Ramos (cell line): ENCODE results near the gene SELL.
"Not testable (repeated sequence)": the region's sequence is repeated elsewhere in the genome, so short reads cannot be mapped to it uniquely, and the experiment has no call there.

Experiments used
- in situ Hi-C: fragments of 300-500 bp; cut with MboI; formaldehyde crosslinking; loops from one replicate; pipeline ENCODE4 v1.14.3; 2022; ENCODE audit warnings: low sequenced_read_pairs; ENCODE audit not compliant: unreplicated experiment

SELL gene

GRCh38 chr1:169711469-169712308 is at the start of gene SELL:
TSS of gene SELL (minus strand) at chr1:169711620. CDS start at chr1:169711498, 122 bp downstream.
- in situ Hi-C loops = no loop called here

- in situ Hi-C loops = no loop called here
Observed at GRCh38 chr1:169759038-169759437, 47.6 kb upstream of the SELL start.

GRCh38 chr1:169753549-169753948 is 42.1 kb upstream of the SELL start:
- in situ Hi-C loops = no loop called here

GRCh38 chr1:169750041-169750440 is 38.6 kb upstream of the SELL start:
- in situ Hi-C loops = no loop called here

- in situ Hi-C loops = no loop called here
Observed at GRCh38 chr1:169746550-169746949, 35.1 kb upstream of the SELL start.

- in situ Hi-C loops = no loop called here
Observed at GRCh38 chr1:169745015-169745861, 33.8 kb upstream of the SELL start.

- in situ Hi-C loops = no loop called here
Observed at GRCh38 chr1:169741666-169742394, 30.4 kb upstream of the SELL start.

GRCh38 chr1:169739980-169740379 is 28.6 kb upstream of the SELL start:
- in situ Hi-C loops = no loop called here

- in situ Hi-C loops = no loop called here
Observed at GRCh38 chr1:169733924-169734323, 22.5 kb upstream of the SELL start, which contains the start of gene SELE. TSS of gene SELE (minus strand) at chr1:169734079. CDS start at chr1:169733612, 467 bp downstream.

- in situ Hi-C loops = no loop called here
Observed at GRCh38 chr1:169731446-169731845, 20.0 kb upstream of the SELL start.

- in situ Hi-C loops = no loop called here
Observed at GRCh38 chr1:169729991-169730390, 18.6 kb upstream of the SELL start.

- in situ Hi-C loops = no loop called here
Observed at GRCh38 chr1:169727307-169727706, 15.9 kb upstream of the SELL start.

GRCh38 chr1:169726851-169727250 is 15.4 kb upstream of the SELL start:
- in situ Hi-C loops = no loop called here

- in situ Hi-C loops = no loop called here
Observed at GRCh38 chr1:169725930-169726329, 14.5 kb upstream of the SELL start.

GRCh38 chr1:169724168-169724567 is 12.7 kb upstream of the SELL start:
- in situ Hi-C loops = no loop called here

- in situ Hi-C loops = no loop called here
Observed at GRCh38 chr1:169723763-169724162, 12.3 kb upstream of the SELL start.

GRCh38 chr1:169722779-169723178 is 11.4 kb upstream of the SELL start:
- in situ Hi-C loops = no loop called here

GRCh38 chr1:169715100-169715499 is 3.7 kb upstream of the SELL start:
- in situ Hi-C loops = not testable (repeated sequence)

GRCh38 chr1:169713090-169713489 is 1.7 kb upstream of the SELL start:
- in situ Hi-C loops = not testable (repeated sequence)

- in situ Hi-C loops = no loop called here
Observed at GRCh38 chr1:169712309-169712631, 850 bp upstream of the SELL start.

GRCh38 chr1:169708647-169709046 is 2.8 kb downstream of the SELL start:
- in situ Hi-C loops = no loop called here
